ENCODE results near the gene GATA5.

GRCh38 chr20:62485701-62486089, 9.9 kb upstream of the GATA5 start:
- no peak for TF ChIP-seq POLR2AphosphoS5 (IDR thresholded peaks at IDR 0.05)
- no peak for TF ChIP-seq CTCF (IDR thresholded peaks at IDR 0.05)
- no peak for TF ChIP-seq POLR2A (IDR thresholded peaks at IDR 0.05; ENCODE audit: low read depth)

Data from esophagus muscularis mucosa (tissue), 3 donors.